Astrocyte (in vitro differentiated cells and primary cell): ENCODE data around the gene KRT33A.

ENCODE experiments used
- EZH2 ChIP-seq: IDR thresholded peaks from 2 replicates; pipeline ENCODE4 v1.6.1; 2012; ENCODE audit warnings: mild to moderate bottlenecking, low read length, inconsistent platforms; ENCODE audit not compliant: insufficient read depth
- TF ChIP-seq, protein P1 (sequence below): IDR thresholded peaks from 2 replicates; pipeline ENCODE4 v1.5.1; 2011; ENCODE audit warnings: low read depth, mild to moderate bottlenecking, inconsistent platforms, low read length, moderate library complexity; ENCODE audit not compliant: insufficient read depth

DNA sequence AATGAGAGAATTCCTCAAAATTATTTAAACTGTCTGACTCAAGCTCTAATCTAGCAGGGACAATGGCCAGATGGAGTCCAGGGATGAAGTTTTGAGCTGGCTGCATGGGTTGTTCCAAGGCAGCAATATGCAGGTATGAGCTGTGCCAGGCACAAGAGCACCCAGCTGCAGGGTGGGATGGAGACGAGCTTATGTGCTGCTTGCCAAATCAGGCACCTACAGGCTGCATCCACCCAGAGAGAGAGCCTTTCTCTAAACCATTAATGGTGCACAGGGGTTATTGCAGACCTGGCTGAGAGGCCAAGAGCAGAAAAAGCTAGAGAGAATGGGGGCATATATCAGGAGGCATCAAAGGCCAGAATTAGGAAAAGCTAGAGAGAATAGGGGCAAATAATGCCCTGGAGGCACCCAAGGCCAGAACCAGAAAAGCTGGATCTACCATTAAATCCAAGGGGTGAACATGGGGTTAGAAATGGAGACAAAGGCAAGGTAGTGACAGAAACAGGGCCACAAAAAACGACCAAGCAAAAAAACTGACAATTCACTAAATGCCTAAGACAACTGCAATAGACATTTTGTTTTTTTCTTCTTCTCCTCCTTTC is 11.0 kb downstream of the KRT33A start:
- no peak for TF ChIP-seq EZH2
- TF ChIP-seq, protein P1, sequence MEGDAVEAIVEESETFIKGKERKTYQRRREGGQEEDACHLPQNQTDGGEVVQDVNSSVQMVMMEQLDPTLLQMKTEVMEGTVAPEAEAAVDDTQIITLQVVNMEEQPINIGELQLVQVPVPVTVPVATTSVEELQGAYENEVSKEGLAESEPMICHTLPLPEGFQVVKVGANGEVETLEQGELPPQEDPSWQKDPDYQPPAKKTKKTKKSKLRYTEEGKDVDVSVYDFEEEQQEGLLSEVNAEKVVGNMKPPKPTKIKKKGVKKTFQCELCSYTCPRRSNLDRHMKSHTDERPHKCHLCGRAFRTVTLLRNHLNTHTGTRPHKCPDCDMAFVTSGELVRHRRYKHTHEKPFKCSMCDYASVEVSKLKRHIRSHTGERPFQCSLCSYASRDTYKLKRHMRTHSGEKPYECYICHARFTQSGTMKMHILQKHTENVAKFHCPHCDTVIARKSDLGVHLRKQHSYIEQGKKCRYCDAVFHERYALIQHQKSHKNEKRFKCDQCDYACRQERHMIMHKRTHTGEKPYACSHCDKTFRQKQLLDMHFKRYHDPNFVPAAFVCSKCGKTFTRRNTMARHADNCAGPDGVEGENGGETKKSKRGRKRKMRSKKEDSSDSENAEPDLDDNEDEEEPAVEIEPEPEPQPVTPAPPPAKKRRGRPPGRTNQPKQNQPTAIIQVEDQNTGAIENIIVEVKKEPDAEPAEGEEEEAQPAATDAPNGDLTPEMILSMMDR: no peak
